Transverse colon (tissue), 3 donors: ENCODE data around the gene LILRB3.

Experiments
- POLR2A ChIP-seq: fragments of 450-650 bp; IDR thresholded peaks from one replicate; pipeline ENCODE4 v1.6.1; 2016; ENCODE audit warnings: antibody characterized with exemption, mild to moderate bottlenecking, moderate library complexity
- TF ChIP-seq, protein P1 (sequence below), 5 experiments: fragments of 200-600 bp in 3 of 5; fragments of 450-650 bp in 2 of 5; sonication (generic) in 3 of 5; IDR thresholded peaks; 1 replicate in 2 of 5; 2 replicates in 3 of 5; pipeline ENCODE4 v1.5.1; 2016 to 2017; ENCODE audit warnings: antibody characterized with exemption in 5 of 5, inconsistent platforms in 3 of 5, mild to moderate bottlenecking in 2 of 5, moderate library complexity in 1 of 5

DNA sequence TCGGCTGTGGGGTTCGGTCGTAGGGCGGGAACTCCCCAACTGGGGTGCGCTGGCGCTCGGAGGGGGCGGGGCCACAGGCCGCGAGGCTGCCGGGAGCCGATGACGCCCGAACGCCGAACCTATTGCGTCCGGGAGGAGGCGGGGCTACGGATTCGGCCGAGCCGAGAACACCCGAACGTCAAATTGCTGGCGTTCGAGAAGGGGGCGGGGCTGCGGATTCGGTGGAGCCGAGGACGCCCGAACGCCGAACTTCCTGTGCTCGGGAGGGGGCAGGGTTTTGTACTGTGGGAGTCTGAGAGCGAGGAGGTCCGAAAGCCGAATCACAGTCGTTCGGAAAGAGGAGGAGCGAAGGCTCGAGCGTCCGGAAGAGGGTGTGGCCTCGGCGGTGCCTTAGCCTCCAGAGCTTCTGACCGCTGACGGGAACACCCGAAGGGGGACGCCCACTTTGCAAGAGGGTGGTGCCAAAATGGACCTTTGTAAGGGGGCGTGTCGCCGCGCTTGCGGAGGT lies 32.2 kb downstream of the LILRB3 start:
- TF ChIP-seq, protein P1, sequence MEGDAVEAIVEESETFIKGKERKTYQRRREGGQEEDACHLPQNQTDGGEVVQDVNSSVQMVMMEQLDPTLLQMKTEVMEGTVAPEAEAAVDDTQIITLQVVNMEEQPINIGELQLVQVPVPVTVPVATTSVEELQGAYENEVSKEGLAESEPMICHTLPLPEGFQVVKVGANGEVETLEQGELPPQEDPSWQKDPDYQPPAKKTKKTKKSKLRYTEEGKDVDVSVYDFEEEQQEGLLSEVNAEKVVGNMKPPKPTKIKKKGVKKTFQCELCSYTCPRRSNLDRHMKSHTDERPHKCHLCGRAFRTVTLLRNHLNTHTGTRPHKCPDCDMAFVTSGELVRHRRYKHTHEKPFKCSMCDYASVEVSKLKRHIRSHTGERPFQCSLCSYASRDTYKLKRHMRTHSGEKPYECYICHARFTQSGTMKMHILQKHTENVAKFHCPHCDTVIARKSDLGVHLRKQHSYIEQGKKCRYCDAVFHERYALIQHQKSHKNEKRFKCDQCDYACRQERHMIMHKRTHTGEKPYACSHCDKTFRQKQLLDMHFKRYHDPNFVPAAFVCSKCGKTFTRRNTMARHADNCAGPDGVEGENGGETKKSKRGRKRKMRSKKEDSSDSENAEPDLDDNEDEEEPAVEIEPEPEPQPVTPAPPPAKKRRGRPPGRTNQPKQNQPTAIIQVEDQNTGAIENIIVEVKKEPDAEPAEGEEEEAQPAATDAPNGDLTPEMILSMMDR (IDR thresholded peaks at IDR 0.05) = no peak
- no peak for TF ChIP-seq POLR2A
